Right atrium auricular region (tissue), 2 donors: ENCODE measurements around the gene NIT2. TPM values are rescaled to one million over a fixed set of nuclear protein-coding genes. Genes with fewer than 3 reads are reported as not detected.
A peak's percentile ranks its signal among the peaks of the same experiment; 100 is the strongest.

ENCODE experiments used
- DNase-seq: peaks from one replicate; pipeline ENCODE4 v3.0.0-alpha.2; 2019; ENCODE audit warnings: low spot score
- H3K27ac ChIP-seq, 2 donors: fragments of 200-600 bp; sonication (generic); 1 replicate in 1 of 2; 2 replicates in 1 of 2; pipeline ENCODE4 v1.5.1; 2016 to 2019
- H3K27me3 ChIP-seq, 2 donors: fragments of 200-600 bp; sonication (generic); one replicate each; pipeline versions ENCODE4 v1.5.1 to v1.6.0; 2017 to 2019
- H3K36me3 ChIP-seq: fragments of 200-600 bp; sonication (generic); one replicate; pipeline ENCODE4 v1.5.1; 2016
- H3K4me1 ChIP-seq, 2 donors: fragments of 200-600 bp; sonication (generic); one replicate each; pipeline versions ENCODE4 v1.5.1 to v1.6.0; 2017 to 2019
- H3K4me3 ChIP-seq, 2 donors: fragments of 200-600 bp; sonication (generic); 1 replicate in 1 of 2; 2 replicates in 1 of 2; pipeline ENCODE4 v1.5.1; 2017 to 2019; ENCODE audit warnings: mild to moderate bottlenecking in 1 of 2, moderate library complexity in 1 of 2
- H3K9me3 ChIP-seq, 2 donors: fragments of 200-600 bp; sonication (generic); one replicate each; pipeline ENCODE4 v1.5.1; 2019
- total RNA-seq, 2 donors: library from RNA; depleted of rRNA; stranded (reverse); fragments of >200 nt; gene quantifications; one replicate each; pipeline ENCODE4 v1.1.0, GENCODE V29; 2016
- TF ChIP-seq, protein P1 (sequence below), 2 donors: fragments of 200-600 bp; sonication (generic); IDR thresholded peaks; one replicate each; pipeline ENCODE4 v1.5.1; 2019; ENCODE audit warnings: antibody characterized with exemption in 2 of 2

The NIT2 gene
- total RNA-seq, 2 donors from 2014 or later, result 12.3 to 15.4 TPM

DNA sequence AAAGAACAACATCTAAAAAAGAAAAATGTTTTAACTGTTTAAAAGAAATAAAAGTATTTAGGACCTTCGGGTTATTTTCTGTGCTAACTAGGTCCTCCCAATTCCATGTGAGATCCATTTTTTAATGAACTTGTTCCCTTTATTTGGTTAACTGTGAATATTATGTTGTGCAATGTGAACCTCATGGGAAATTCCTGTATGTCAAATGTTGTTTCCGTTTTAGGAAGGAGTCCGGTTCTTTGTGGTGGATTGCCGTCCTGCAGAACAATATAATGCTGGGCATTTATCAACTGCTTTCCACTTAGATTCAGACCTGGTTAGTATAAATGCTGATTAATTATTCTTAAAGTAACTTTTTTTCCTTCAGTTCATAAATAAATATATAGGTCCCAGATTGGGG lies 35.5 kb upstream of the NIT2 start:
- no peaks in the 10 kb centered on the region for H3K9me3 ChIP-seq
- no peaks in the 10 kb centered on the region for H3K27me3 ChIP-seq
- TF ChIP-seq, protein P1, sequence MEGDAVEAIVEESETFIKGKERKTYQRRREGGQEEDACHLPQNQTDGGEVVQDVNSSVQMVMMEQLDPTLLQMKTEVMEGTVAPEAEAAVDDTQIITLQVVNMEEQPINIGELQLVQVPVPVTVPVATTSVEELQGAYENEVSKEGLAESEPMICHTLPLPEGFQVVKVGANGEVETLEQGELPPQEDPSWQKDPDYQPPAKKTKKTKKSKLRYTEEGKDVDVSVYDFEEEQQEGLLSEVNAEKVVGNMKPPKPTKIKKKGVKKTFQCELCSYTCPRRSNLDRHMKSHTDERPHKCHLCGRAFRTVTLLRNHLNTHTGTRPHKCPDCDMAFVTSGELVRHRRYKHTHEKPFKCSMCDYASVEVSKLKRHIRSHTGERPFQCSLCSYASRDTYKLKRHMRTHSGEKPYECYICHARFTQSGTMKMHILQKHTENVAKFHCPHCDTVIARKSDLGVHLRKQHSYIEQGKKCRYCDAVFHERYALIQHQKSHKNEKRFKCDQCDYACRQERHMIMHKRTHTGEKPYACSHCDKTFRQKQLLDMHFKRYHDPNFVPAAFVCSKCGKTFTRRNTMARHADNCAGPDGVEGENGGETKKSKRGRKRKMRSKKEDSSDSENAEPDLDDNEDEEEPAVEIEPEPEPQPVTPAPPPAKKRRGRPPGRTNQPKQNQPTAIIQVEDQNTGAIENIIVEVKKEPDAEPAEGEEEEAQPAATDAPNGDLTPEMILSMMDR (IDR thresholded peaks at IDR 0.05), result no peak
- H3K4me1 ChIP-seq, result no peaks in the 10 kb centered on the region
- H3K4me3 ChIP-seq, result no peak overlapping the region
- H3K36me3 ChIP-seq, result peaks cover 40% of the 10 kb centered on the region
- DNase-seq, result no peak
- no peak overlapping the region for H3K27ac ChIP-seq

DNA sequence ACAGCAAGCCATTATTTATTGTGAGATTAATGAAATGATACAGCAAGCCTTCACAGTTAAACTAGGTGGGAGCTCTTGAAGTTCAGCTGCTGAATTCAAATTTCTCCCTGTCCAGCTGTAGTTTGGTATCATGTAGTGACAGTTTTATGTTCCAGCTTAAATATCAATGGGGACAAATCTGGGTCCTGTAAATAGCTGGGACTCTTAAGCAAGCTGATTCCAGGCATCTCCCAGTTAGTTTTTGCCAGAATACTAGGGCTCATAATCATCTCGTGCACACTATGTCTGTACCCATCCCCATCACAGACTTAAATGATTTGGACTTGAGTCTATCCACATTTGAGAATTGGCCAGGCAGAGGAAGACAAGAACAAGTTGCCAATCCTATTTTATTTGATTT lies 27.9 kb upstream of the NIT2 start:
- DNase-seq, result no peak
- Histone ChIP-seq H3K27me3 (no peaks in the 10 kb centered on the region), H3K4me3 (no peak overlapping the region), H3K36me3 (peaks cover 21% of the 10 kb centered on the region), H3K4me1 (no peaks in the 10 kb centered on the region), H3K9me3 (no peaks in the 10 kb centered on the region), H3K27ac (no peak overlapping the region)
- TF ChIP-seq, protein P1 (IDR thresholded peaks at IDR 0.05), result no peak

DNA sequence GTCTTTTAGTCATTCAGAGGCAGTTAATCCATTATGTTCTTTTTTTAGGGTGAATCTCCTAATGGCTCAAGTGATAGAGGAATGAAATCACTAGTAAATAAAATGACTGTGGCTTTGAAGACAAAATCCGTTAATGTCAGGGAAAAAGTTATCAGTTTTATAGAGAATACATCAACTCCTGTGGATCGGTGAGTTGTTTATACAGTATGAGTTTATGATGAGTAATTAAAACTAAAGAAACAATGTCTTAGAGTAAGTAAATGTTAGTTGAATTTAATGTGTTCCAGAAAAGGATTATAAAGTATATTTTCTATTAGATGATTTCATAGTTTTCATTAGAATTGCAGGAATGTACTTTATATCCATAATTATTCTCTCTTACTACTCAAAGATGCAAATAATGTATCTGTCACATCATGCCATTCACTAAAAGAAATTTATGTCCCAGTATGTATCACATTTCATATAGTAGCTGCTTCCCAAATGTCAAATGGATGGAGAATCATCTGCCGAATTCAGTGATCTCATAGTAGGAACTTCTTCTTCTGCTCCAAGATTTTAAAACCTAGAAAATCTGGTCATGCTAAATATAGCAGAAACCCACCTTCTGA lies 24.1 kb upstream of the NIT2 start:
- DNase-seq, result no peak
- TF ChIP-seq, protein P1 (IDR thresholded peaks at IDR 0.05), result no peak
- H3K27me3 ChIP-seq, result no peaks in the 10 kb centered on the region
- no peak overlapping the region for H3K4me3 ChIP-seq
- H3K36me3 ChIP-seq, result peaks cover 20% of the 10 kb centered on the region
- H3K27ac ChIP-seq, result no peak overlapping the region
- H3K9me3 ChIP-seq, result no peaks in the 10 kb centered on the region
- H3K4me1 ChIP-seq, result no peaks in the 10 kb centered on the region

DNA sequence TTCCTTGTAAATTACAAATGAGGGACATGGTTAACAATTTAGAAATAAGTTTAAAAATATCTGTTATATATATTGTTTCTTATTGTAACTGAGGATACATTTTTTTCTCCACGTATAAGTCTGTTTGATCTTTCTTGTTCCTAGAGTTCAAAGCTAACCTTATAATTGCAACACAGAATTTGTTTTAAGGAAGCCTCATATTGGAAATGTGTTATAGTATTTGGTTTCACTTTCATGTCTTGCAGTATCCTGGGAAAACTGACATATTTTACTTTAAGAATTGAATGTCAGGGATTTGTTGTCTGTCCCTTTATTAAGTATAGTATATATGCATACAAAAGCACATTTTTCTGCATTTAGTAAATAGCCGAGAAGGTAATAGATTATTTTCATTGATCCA lies 23.5 kb upstream of the NIT2 start:
- TF ChIP-seq, protein P1 (IDR thresholded peaks at IDR 0.05), result no peak
- H3K27ac ChIP-seq, result no peak overlapping the region
- H3K9me3 ChIP-seq, result no peaks in the 10 kb centered on the region
- peaks cover 21% of the 10 kb centered on the region for H3K36me3 ChIP-seq
- no peaks in the 10 kb centered on the region for H3K27me3 ChIP-seq
- H3K4me3 ChIP-seq, result no peak overlapping the region
- no peak for DNase-seq
- no peaks in the 10 kb centered on the region for H3K4me1 ChIP-seq

DNA sequence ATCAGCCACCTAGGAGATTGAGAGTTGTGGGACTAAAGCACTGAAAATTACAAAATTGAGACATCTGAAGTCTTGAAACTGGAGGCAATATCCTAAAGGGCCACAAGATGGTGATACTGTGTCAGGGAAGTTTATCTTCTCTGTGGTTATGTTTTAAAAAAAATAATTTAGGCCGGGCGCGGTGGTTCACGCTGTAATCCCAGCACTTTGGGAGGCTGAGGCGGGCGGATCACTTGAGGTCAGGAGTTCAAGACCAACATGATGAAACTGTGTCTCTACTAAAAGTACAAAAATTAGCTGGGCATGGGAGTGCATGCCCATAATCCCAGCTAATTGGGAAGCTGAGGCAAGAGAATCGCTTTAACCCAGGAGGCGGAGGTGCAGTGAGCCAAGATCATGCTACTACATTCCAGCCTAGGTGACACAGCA lies 17.9 kb upstream of the NIT2 start:
- H3K9me3 ChIP-seq, result no peaks in the 10 kb centered on the region
- H3K36me3 ChIP-seq, result peaks cover 29% of the 10 kb centered on the region
- H3K27me3 ChIP-seq, result no peaks in the 10 kb centered on the region
- H3K4me3 ChIP-seq, result no peak overlapping the region
- no peaks in the 10 kb centered on the region for H3K4me1 ChIP-seq
- no peak overlapping the region for H3K27ac ChIP-seq
- TF ChIP-seq, protein P1 (IDR thresholded peaks at IDR 0.05), result peak; percentile 50 to 79
- DNase-seq, result no peak

DNA sequence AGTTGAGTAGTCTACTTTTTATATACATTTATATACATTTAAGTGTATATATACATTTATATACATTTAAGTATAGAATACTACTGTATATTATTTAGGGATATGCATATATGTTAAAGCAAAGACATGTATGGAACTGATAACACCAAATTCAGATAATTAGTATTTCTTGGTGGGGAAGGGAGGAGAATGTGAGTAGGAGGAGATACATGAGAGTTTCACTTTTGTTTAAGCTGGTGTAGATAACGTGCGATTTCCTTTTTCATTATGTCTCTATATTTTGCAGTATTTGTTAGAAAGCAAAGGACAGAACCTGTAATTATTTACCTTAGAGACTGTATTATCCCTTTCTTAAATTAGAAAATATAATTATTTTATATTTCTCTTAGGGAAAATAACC lies 16.6 kb upstream of the NIT2 start:
- TF ChIP-seq, protein P1 (IDR thresholded peaks at IDR 0.05), result no peak
- H3K9me3 ChIP-seq, result no peaks in the 10 kb centered on the region
- H3K36me3 ChIP-seq, result peaks cover 32% of the 10 kb centered on the region
- no peak overlapping the region for H3K27ac ChIP-seq
- H3K4me1 ChIP-seq, result no peaks in the 10 kb centered on the region
- no peak overlapping the region for H3K4me3 ChIP-seq
- no peak for DNase-seq
- H3K27me3 ChIP-seq, result no peaks in the 10 kb centered on the region
